Body of pancreas (tissue), 4 donors: Measurements from ENCODE around the gene ANKRD39. TPM values are rescaled to one million over a fixed set of nuclear protein-coding genes. Genes with fewer than 3 reads are reported as not detected.

Source experiments
- ATAC-seq: fragments of 150-250 bp; one replicate; pipeline ENCODE4 v1.9.1; 2016
- DNase-seq, 4 donors: peaks; one replicate each; pipeline ENCODE4 v3.0.0-alpha.2; 2019
- H3K27ac ChIP-seq, 4 donors: fragments of 200-600 bp; sonication (generic); 1 replicate in 3 of 4; 2 replicates in 1 of 4; pipeline versions ENCODE4 v1.5.1 to v1.6.1; 2016 to 2019; ENCODE audit warnings: mild to moderate bottlenecking in 1 of 4, mixed read lengths in 1 of 4, moderate library complexity in 1 of 4
- H3K27me3 ChIP-seq, 2 donors: fragments of 200-600 bp; sonication (generic); one replicate each; pipeline ENCODE4 v1.6.0; 2016; ENCODE audit warnings: mild to moderate bottlenecking in 1 of 2
- H3K36me3 ChIP-seq, 2 donors: fragments of 200-600 bp; sonication (generic); replicated peaks in 1 of 2; 2 replicates each; pipeline ENCODE4 v1.5.1; 2016; ENCODE audit warnings: low read depth in 2 of 2; ENCODE audit not compliant: insufficient read depth in 1 of 2
- H3K4me1 ChIP-seq: fragments of 200-600 bp; sonication (generic); one replicate; pipeline ENCODE4 v1.6.0; 2016
- H3K4me3 ChIP-seq, 2 donors: fragments of 200-600 bp; sonication (generic); 1 replicate in 1 of 2; 2 replicates in 1 of 2; pipeline ENCODE4 v1.5.1; 2016 to 2019
- H3K9me3 ChIP-seq, 3 donors: fragments of 200-600 bp; sonication (generic); 1 replicate in 2 of 3; 2 replicates in 1 of 3; pipeline ENCODE4 v1.5.1; 2016
- CTCF ChIP-seq, 7 experiments: fragments of 450-650 bp in 4 of 7; fragments of 200-600 bp in 3 of 7; sonication (generic) in 3 of 7; IDR thresholded peaks; one replicate each; pipeline ENCODE4 v1.5.1; 2016 to 2019; ENCODE audit warnings: antibody characterized with exemption in 7 of 7
- POLR2A ChIP-seq, 3 donors: fragments of 450-650 bp; IDR thresholded peaks; one replicate each; pipeline ENCODE4 v1.6.1; 2016; ENCODE audit warnings: antibody characterized with exemption in 3 of 3, mild to moderate bottlenecking in 2 of 3
- WGBS, 2 donors: methylation state at CpG; one replicate each; pipeline ENCODE4 v1.1.5; 2017; 5-methylcytosine and 5-hydroxymethylcytosine counted together
- intact Hi-C: fragments of 100-400 bp; cut with DNase I; formaldehyde crosslinking; loops from one replicate; pipeline ENCODE4 v1.15.1; 2023
- microRNA counts, 2 donors: library from miRNA; unstranded; fragments of <30 nt; microRNA quantifications; one replicate each; lab custom pipeline; 2017
- microRNA-seq, 2 donors: library from miRNA; unstranded; fragments of <30 nt; microRNA quantifications; one replicate each; pipeline ENCODE4, GENCODE V29; 2016; ENCODE audit warnings: borderline number of aligned reads in 2 of 2, borderline replicate concordance in 2 of 2
- small RNA-seq: library from RNA; depleted of rRNA; stranded (forward); fragments of <200 nt; gene quantifications from one replicate; pipeline ENCODE3, GENCODE V24; 2016
- total RNA-seq, 2 donors: library from RNA; depleted of rRNA; stranded (reverse); fragments of >200 nt; gene quantifications; one replicate each; pipeline ENCODE4 v1.1.0, GENCODE V29; 2016

ANKRD39 gene
- total RNA-seq, 2 donors from 2014 or later: 2.3 to 14.3 TPM

GRCh38 chr2:96800061-96801004 lies 57.5 kb downstream of the ANKRD39 start:
- no peak overlapping the region for H3K4me3 ChIP-seq
- ATAC-seq: no peak
- TF ChIP-seq POLR2A (IDR thresholded peaks at IDR 0.05): no peak
- TF ChIP-seq CTCF (IDR thresholded peaks at IDR 0.05): no peak
- no peak for DNase-seq
- H3K27me3 ChIP-seq: no peaks in the 10 kb centered on the region
- intact Hi-C loops: loop anchor here (5.0 kb wide), 1 partner anchor 248 kb away; no protein-coding TSS in a partner anchor
- H3K4me1 ChIP-seq: peaks cover 7% of the 10 kb centered on the region
- no peak overlapping the region for H3K27ac ChIP-seq
- no peaks in the 10 kb centered on the region for H3K36me3 ChIP-seq
- 83 to 85% methylated on average over 13 to 27 of the region's 27 CpGs for WGBS, 2 donors
- no peaks in the 10 kb centered on the region for H3K9me3 ChIP-seq

- no peak for DNase-seq
- H3K36me3 ChIP-seq: no peaks in the 10 kb centered on the region
- TF ChIP-seq POLR2A (IDR thresholded peaks at IDR 0.05) (no peak), CTCF (IDR thresholded peaks at IDR 0.05) (no peak)
- no peak overlapping the region for H3K27ac ChIP-seq
- no peaks in the 10 kb centered on the region for H3K27me3 ChIP-seq
- no peak for ATAC-seq
- no peaks in the 10 kb centered on the region for H3K9me3 ChIP-seq
- intact Hi-C loops: no loop called here
- peaks cover 7% of the 10 kb centered on the region for H3K4me1 ChIP-seq
- WGBS, 2 donors: 91 to 98% methylated on average over 7 to 8 of the region's 8 CpGs
- no peak overlapping the region for H3K4me3 ChIP-seq
These were observed 58.2 kb downstream of the ANKRD39 start for GRCh38 chr2:96799623-96799935.

GRCh38 chr2:96798733-96799622 lies 58.8 kb downstream of the ANKRD39 start:
- H3K9me3 ChIP-seq: no peaks in the 10 kb centered on the region
- ATAC-seq: no peak
- TF ChIP-seq POLR2A (IDR thresholded peaks at IDR 0.05) (no peak), CTCF (IDR thresholded peaks at IDR 0.05) (no peak)
- no peak for DNase-seq
- no peaks in the 10 kb centered on the region for H3K36me3 ChIP-seq
- H3K4me1 ChIP-seq: peaks cover 7% of the 10 kb centered on the region
- WGBS, 2 donors: 88 to 89% methylated on average over 16 to 23 of the region's 23 CpGs
- H3K27ac ChIP-seq: no peak overlapping the region
- intact Hi-C loops: no loop called here
- H3K27me3 ChIP-seq: no peaks in the 10 kb centered on the region
- H3K4me3 ChIP-seq: no peak overlapping the region

MicroRNA genes within 50 kb of the gene (microRNA counts, 767-probe panel; counts per million panel counts)
- microRNA hsa-miR-3127-5p (lab: Ali Mortazavi, UCI): 0 to 736 counts per million in 2 donors

Small RNA genes lying within 50 kb of the gene (microRNA-seq; reads per million reads assigned to microRNA genes)
- 0.47 to 1.3 reads per million in 2 donors for gene MIR3127

Small RNA genes lying within 50 kb of the gene (small RNA-seq; reads per million reads assigned to genes)
- gene MIR3127: not detected

Other genes starting within 250 kb of the ANKRD39 start
- gene KANSL3, start 219.7 kb downstream of the ANKRD39 start, total RNA-seq: 10 to 100 TPM; 36.6 to 50.4 TPM
- gene FER1L5, start 215.3 kb downstream of the ANKRD39 start, total RNA-seq: 1 to 10 TPM in 1 of 2 donors, under 1 TPM in 1; 0.78 to 3.6 TPM
- gene LMAN2L, start 118.0 kb downstream of the ANKRD39 start, total RNA-seq: 1 to 10 TPM; 6.6 to 7.8 TPM
- gene CNNM4, start 97.1 kb downstream of the ANKRD39 start, total RNA-seq: 1 to 10 TPM; 4.3 to 7.8 TPM
- 10 to 100 TPM; 18.2 to 57.7 TPM for gene CNNM3, start 41.7 kb downstream of the ANKRD39 start, total RNA-seq
- 10 to 100 TPM in 1 of 2 donors, 1 to 10 TPM in 1; 4.2 to 12.9 TPM for gene ANKRD23, start 14.0 kb downstream of the ANKRD39 start, total RNA-seq
- 10 to 100 TPM; 11.2 to 13.7 TPM for gene SEMA4C, start 12.1 kb upstream of the ANKRD39 start, total RNA-seq
- not detected for gene FAM178B, start 128.6 kb upstream of the ANKRD39 start, total RNA-seq
- gene FAHD2B, start 236.9 kb upstream of the ANKRD39 start, total RNA-seq: 10 to 100 TPM in 1 of 2 donors, 1 to 10 TPM in 1; 1.3 to 12.7 TPM